ENCODE results near the gene PDE9A. TPM values are rescaled to one million over a fixed set of nuclear protein-coding genes. Genes with fewer than 3 reads are reported as not detected.

PDE9A gene
- 10 to 100 TPM in 2 of 7 donors, 1 to 10 TPM in 5; 3.9 to 11.3 (median 6.9) TPM for total RNA-seq
- polyA plus RNA-seq: 1 to 10 TPM; 5.6 to 8.0 TPM
- long read RNA-seq, donor 1, partial matches to known transcripts: 3 of 8 reads
- long read RNA-seq, donor 1, other reads (novel, unspliced or antisense): 2 of 8 reads
- long read RNA-seq, donor 2, partial matches to known transcripts: 5 of 5 reads
- long read RNA-seq, donor 2, other reads (novel, unspliced or antisense): 0 of 5 reads
- long read RNA-seq, donor 3, partial matches to known transcripts: 5 of 10 reads
- long read RNA-seq, donor 3, other reads (novel, unspliced or antisense): 1 of 10 reads

GRCh38 chr21:42653231-42654061, at the start of gene PDE9A:
TSS of gene PDE9A (plus strand) at chr21:42653621. CDS start at chr21:42653815, 194 bp downstream.
- H3K36me3 ChIP-seq: no peaks in the 10 kb centered on the region
- H3K4me1 ChIP-seq (ENCODE audit: insufficient read depth): peaks cover 2% of the 10 kb centered on the region
- no peak for TF ChIP-seq EP300 (IDR thresholded peaks at IDR 0.05)
- TF ChIP-seq CTCF (IDR thresholded peaks at IDR 0.05): no peak
- TF ChIP-seq POLR2A (IDR thresholded peaks at IDR 0.05): no peak
- peak within 1 kb of the TSS; percentile 63 to 71 for H3K27ac ChIP-seq
- intact Hi-C loops (cut with DNase I): loop anchor here in 1 of 4 donors (10.0 kb wide), 1 partner anchor 161 kb away; no protein-coding TSS in a partner anchor
- H3K4me3 ChIP-seq: peak within 1 kb of the TSS; percentile 45
- WGBS, 3 donors: 1% methylated on average over 67 to 87 of the region's 91 CpGs
- DNase-seq: peak; percentile 30 to 62 (median 60)
- H3K9me3 ChIP-seq: no peaks in the 10 kb centered on the region
- no peaks in the 10 kb centered on the region for H3K27me3 ChIP-seq

GRCh38 chr21:42607102-42607501, 46.3 kb upstream of the PDE9A start:
- H3K4me3 ChIP-seq: no peak overlapping the region
- no peak for DNase-seq
- H3K36me3 ChIP-seq: no peaks in the 10 kb centered on the region
- H3K27ac ChIP-seq: no peak overlapping the region
- TF ChIP-seq CTCF (IDR thresholded peaks at IDR 0.05): no peak
- TF ChIP-seq POLR2A (IDR thresholded peaks at IDR 0.05): no peak
- no peak for TF ChIP-seq EP300 (IDR thresholded peaks at IDR 0.05)
- intact Hi-C loops (cut with DNase I): no loop called here
- H3K9me3 ChIP-seq: no peaks in the 10 kb centered on the region
- no peaks in the 10 kb centered on the region for H3K27me3 ChIP-seq
- WGBS, 3 donors: 63 to 67% (median 67%) methylated on average over 4 of the region's 4 CpGs
- no peaks in the 10 kb centered on the region for H3K4me1 ChIP-seq (ENCODE audit: insufficient read depth)

- TF ChIP-seq EP300 (IDR thresholded peaks at IDR 0.05) (no peak), CTCF (IDR thresholded peaks at IDR 0.05) (no peak)
- DNase-seq: no peak
- intact Hi-C loops (cut with DNase I): no loop called here
- Histone ChIP-seq H3K27me3 (no peaks in the 10 kb centered on the region), H3K4me1 (ENCODE audit: insufficient read depth) (no peaks in the 10 kb centered on the region), H3K27ac (no peak overlapping the region), H3K9me3 (no peaks in the 10 kb centered on the region), H3K4me3 (no peak overlapping the region), H3K36me3 (no peaks in the 10 kb centered on the region)
- 59 to 74% (median 74%) methylated on average over 5 of the region's 5 CpGs for WGBS, 3 donors
Observed at GRCh38 chr21:42607525-42608102, 45.8 kb upstream of the PDE9A start.

GRCh38 chr21:42608446-42608845, 45.0 kb upstream of the PDE9A start:
- no peaks in the 10 kb centered on the region for H3K4me1 ChIP-seq (ENCODE audit: insufficient read depth)
- no peak overlapping the region for H3K27ac ChIP-seq
- 69 to 78% (median 71%) methylated on average over 4 of the region's 4 CpGs for WGBS, 3 donors
- intact Hi-C loops (cut with DNase I): no loop called here
- H3K4me3 ChIP-seq: no peak overlapping the region
- no peaks in the 10 kb centered on the region for H3K27me3 ChIP-seq
- H3K36me3 ChIP-seq: no peaks in the 10 kb centered on the region
- no peak for DNase-seq
- TF ChIP-seq EP300 (IDR thresholded peaks at IDR 0.05) (no peak), CTCF (IDR thresholded peaks at IDR 0.05) (no peak), POLR2A (IDR thresholded peaks at IDR 0.05) (no peak)
- peaks cover 0 to 2% of the 10 kb centered on the region in 2 donors for H3K9me3 ChIP-seq
